ENCODE data around the gene OR4D5. TPM values are rescaled to one million over a fixed set of nuclear protein-coding genes. Genes with fewer than 3 reads are reported as not detected.

The OR4D5 gene
- total and polyA plus RNA-seq, 2 donors (not counting 1 experiment from before 2014, with no cell fraction given), result not detected

DNA sequence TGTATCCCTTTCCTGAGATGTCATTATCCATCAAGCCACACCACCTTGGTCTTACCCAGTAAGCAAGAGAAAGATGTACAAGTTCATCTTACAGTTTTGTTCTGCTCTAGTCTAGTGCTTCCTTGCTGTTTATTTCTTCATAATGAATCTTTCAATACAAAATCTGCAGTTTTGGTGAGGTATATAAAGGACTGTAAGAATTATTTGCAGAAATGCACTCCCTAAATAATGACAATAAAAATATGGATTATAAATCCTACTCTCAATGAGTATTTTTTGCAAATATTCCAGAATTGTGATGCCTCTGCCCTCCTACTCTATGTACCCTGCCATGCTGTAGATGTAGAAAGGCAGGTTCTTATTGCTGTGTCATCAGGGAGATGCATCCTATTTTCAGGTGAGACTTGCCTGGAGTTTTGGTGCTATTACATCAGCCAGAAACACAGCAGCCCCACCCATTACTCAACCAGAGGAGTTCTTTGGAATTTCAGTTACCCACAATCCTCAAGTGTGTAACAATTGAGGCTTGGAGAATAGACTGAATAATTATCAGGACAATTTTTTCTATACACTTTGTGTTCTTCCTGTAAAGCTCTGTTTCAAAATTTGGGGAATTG lies 38.4 kb downstream of the OR4D5 start, which contains the start of gene OR10S1:
Gene OR10S1 (minus strand): TSS at position 51 of the 617 bp plus-strand sequence. CDS start 117 bp downstream, outside the sequence.
- no peak for DNase-seq (ENCODE audit: low read depth in 2 of 2)
- no peak within 1 kb of the TSS for H3K27ac ChIP-seq (ENCODE audit: insufficient read depth, low read length)
- H4K20me1 ChIP-seq (ENCODE audit: control insufficient read depth, extremely low read depth, insufficient read depth, low read length), result no peaks in the 10 kb centered on the region
- H2AFZ ChIP-seq (ENCODE audit: low read length), result no peak within 1 kb of the TSS
- TF ChIP-seq, protein P1, sequence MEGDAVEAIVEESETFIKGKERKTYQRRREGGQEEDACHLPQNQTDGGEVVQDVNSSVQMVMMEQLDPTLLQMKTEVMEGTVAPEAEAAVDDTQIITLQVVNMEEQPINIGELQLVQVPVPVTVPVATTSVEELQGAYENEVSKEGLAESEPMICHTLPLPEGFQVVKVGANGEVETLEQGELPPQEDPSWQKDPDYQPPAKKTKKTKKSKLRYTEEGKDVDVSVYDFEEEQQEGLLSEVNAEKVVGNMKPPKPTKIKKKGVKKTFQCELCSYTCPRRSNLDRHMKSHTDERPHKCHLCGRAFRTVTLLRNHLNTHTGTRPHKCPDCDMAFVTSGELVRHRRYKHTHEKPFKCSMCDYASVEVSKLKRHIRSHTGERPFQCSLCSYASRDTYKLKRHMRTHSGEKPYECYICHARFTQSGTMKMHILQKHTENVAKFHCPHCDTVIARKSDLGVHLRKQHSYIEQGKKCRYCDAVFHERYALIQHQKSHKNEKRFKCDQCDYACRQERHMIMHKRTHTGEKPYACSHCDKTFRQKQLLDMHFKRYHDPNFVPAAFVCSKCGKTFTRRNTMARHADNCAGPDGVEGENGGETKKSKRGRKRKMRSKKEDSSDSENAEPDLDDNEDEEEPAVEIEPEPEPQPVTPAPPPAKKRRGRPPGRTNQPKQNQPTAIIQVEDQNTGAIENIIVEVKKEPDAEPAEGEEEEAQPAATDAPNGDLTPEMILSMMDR (conservative IDR thresholded peaks at IDR 0.05 in 1 of 2, IDR thresholded peaks at IDR 0.05 in 1 of 2; ENCODE audit: low read depth in 1 of 2, low read length in 2 of 2), result no peak
- TF ChIP-seq EZH2 (IDR thresholded peaks at IDR 0.05; ENCODE audit: low read length, missing control alignments), result no peak
- no peaks in the 10 kb centered on the region for H3K4me1 ChIP-seq (ENCODE audit: control insufficient read depth, extremely low read depth, insufficient read depth, low read length)
- H3K9ac ChIP-seq (ENCODE audit: insufficient read depth, low read length), result no peak within 1 kb of the TSS
- H3K4me3 ChIP-seq (replicated peaks in 1 of 4; ENCODE audit: control extremely low read depth in 1 of 4, insufficient read depth in 1 of 4, low read depth in 3 of 4, low read length in 4 of 4), result no peak within 1 kb of the TSS
- no peaks in the 10 kb centered on the region for H3K27me3 ChIP-seq (ENCODE audit: control insufficient read depth, insufficient read depth, low read length)
- no peak within 1 kb of the TSS for H3K4me2 ChIP-seq (ENCODE audit: extremely low read depth, insufficient read depth, low read length)
- no peaks in the 10 kb centered on the region for H3K9me3 ChIP-seq (ENCODE audit: control insufficient read depth, insufficient read depth, low read depth, low read length)
- H3K79me2 ChIP-seq (ENCODE audit: control insufficient read depth, insufficient read depth, low read length), result no peaks in the 10 kb centered on the region
- no peaks in the 10 kb centered on the region for H3K36me3 ChIP-seq (ENCODE audit: control insufficient read depth, insufficient read depth, low read length)

- Histone ChIP-seq H3K27ac (ENCODE audit: insufficient read depth, low read length) (no peak overlapping the region), H3K79me2 (ENCODE audit: control insufficient read depth, insufficient read depth, low read length) (no peaks in the 10 kb centered on the region), H3K9ac (ENCODE audit: insufficient read depth, low read length) (no peak overlapping the region), H3K4me2 (ENCODE audit: extremely low read depth, insufficient read depth, low read length) (no peak overlapping the region), H3K27me3 (ENCODE audit: control insufficient read depth, insufficient read depth, low read length) (no peaks in the 10 kb centered on the region), H3K36me3 (ENCODE audit: control insufficient read depth, insufficient read depth, low read length) (no peaks in the 10 kb centered on the region), H3K9me3 (ENCODE audit: control insufficient read depth, insufficient read depth, low read depth, low read length) (no peaks in the 10 kb centered on the region), H2AFZ (ENCODE audit: low read length) (no peak overlapping the region), H3K4me3 (replicated peaks in 1 of 4; ENCODE audit: control extremely low read depth in 1 of 4, insufficient read depth in 1 of 4, low read depth in 3 of 4, low read length in 4 of 4) (no peak overlapping the region), H4K20me1 (ENCODE audit: control insufficient read depth, extremely low read depth, insufficient read depth, low read length) (no peaks in the 10 kb centered on the region), H3K4me1 (ENCODE audit: control insufficient read depth, extremely low read depth, insufficient read depth, low read length) (no peaks in the 10 kb centered on the region)
- DNase-seq (ENCODE audit: low read depth in 2 of 2), result no peak
- no peak for TF ChIP-seq EZH2 (IDR thresholded peaks at IDR 0.05; ENCODE audit: low read length, missing control alignments)
- TF ChIP-seq, protein P1 (conservative IDR thresholded peaks at IDR 0.05 in 1 of 2, IDR thresholded peaks at IDR 0.05 in 1 of 2; ENCODE audit: low read depth in 1 of 2, low read length in 2 of 2), result no peak
These were observed 39.9 kb downstream of the OR4D5 start for GRCh38 chr11:123979311-123979710.

Other genes starting within 250 kb of the OR4D5 start
- 8.2 and 9.7 TPM in 2 replicates for gene ZNF202, start 198.0 kb upstream of the OR4D5 start, total RNA-seq
- gene ZNF202, start 198.0 kb upstream of the OR4D5 start, polyA plus RNA-seq, result 4.5 and 5.2 TPM in 2 replicates
- gene OR6X1, start 185.1 kb upstream of the OR4D5 start, total RNA-seq, result not detected in 2 replicates
- not detected in 2 replicates for gene OR6X1, start 185.1 kb upstream of the OR4D5 start, polyA plus RNA-seq
- gene OR6M1, start 133.3 kb upstream of the OR4D5 start, total RNA-seq, result not detected in 2 replicates
- not detected in 2 replicates for gene OR6M1, start 133.3 kb upstream of the OR4D5 start, polyA plus RNA-seq
- gene TMEM225, start 53.9 kb upstream of the OR4D5 start, total RNA-seq, result not detected in 2 replicates
- gene TMEM225, start 53.9 kb upstream of the OR4D5 start, polyA plus RNA-seq, result not detected in 2 replicates
- gene OR8D4, start 37.5 kb upstream of the OR4D5 start, total RNA-seq, result not detected in 2 replicates
- gene OR8D4, start 37.5 kb upstream of the OR4D5 start, polyA plus RNA-seq, result not detected in 2 replicates
- not detected in 2 replicates for gene OR6T1, start 4.2 kb downstream of the OR4D5 start, total RNA-seq
- gene OR6T1, start 4.2 kb downstream of the OR4D5 start, polyA plus RNA-seq, result not detected in 2 replicates
- gene OR10S1, start 38.2 kb downstream of the OR4D5 start, total RNA-seq, result not detected in 2 replicates
- not detected in 2 replicates for gene OR10S1, start 38.2 kb downstream of the OR4D5 start, polyA plus RNA-seq
- gene OR10G6, start 55.5 kb downstream of the OR4D5 start, total RNA-seq, result not detected in 2 replicates
- not detected in 2 replicates for gene OR10G6, start 55.5 kb downstream of the OR4D5 start, polyA plus RNA-seq
- gene OR10G4, start 73.4 kb downstream of the OR4D5 start, total RNA-seq, result not detected in 2 replicates
- gene OR10G4, start 73.4 kb downstream of the OR4D5 start, polyA plus RNA-seq, result not detected in 2 replicates
- not detected in 2 replicates for gene OR10G9, start 83.4 kb downstream of the OR4D5 start, total RNA-seq
- not detected in 2 replicates for gene OR10G9, start 83.4 kb downstream of the OR4D5 start, polyA plus RNA-seq
- not detected in 2 replicates for gene OR10G8, start 87.2 kb downstream of the OR4D5 start, total RNA-seq
- gene OR10G8, start 87.2 kb downstream of the OR4D5 start, polyA plus RNA-seq, result not detected in 2 replicates
- not detected in 2 replicates for gene OR10G7, start 101.7 kb downstream of the OR4D5 start, total RNA-seq
- gene OR10G7, start 101.7 kb downstream of the OR4D5 start, polyA plus RNA-seq, result not detected in 2 replicates
- gene VWA5A, start 175.8 kb downstream of the OR4D5 start, total RNA-seq, result 18.7 and 22.3 TPM in 2 replicates
- gene VWA5A, start 175.8 kb downstream of the OR4D5 start, polyA plus RNA-seq, result 11.9 and 17.0 TPM in 2 replicates
- gene OR10D3, start 243.7 kb downstream of the OR4D5 start, total RNA-seq, result not detected in 2 replicates
- gene OR10D3, start 243.7 kb downstream of the OR4D5 start, polyA plus RNA-seq, result not detected in 2 replicates